ENCODE data around the gene SALL4. TPM values are rescaled to one million over a fixed set of nuclear protein-coding genes. Genes with fewer than 3 reads are reported as not detected.
"Not testable (repeated sequence)": the region's sequence is repeated elsewhere in the genome, so short reads cannot be mapped to it uniquely, and the experiment has no call there.

The SALL4 gene
- total RNA-seq, 4 donors from 2014 or later = 0.13 to 0.34 (median 0.21) TPM; not detected in 1

DNA sequence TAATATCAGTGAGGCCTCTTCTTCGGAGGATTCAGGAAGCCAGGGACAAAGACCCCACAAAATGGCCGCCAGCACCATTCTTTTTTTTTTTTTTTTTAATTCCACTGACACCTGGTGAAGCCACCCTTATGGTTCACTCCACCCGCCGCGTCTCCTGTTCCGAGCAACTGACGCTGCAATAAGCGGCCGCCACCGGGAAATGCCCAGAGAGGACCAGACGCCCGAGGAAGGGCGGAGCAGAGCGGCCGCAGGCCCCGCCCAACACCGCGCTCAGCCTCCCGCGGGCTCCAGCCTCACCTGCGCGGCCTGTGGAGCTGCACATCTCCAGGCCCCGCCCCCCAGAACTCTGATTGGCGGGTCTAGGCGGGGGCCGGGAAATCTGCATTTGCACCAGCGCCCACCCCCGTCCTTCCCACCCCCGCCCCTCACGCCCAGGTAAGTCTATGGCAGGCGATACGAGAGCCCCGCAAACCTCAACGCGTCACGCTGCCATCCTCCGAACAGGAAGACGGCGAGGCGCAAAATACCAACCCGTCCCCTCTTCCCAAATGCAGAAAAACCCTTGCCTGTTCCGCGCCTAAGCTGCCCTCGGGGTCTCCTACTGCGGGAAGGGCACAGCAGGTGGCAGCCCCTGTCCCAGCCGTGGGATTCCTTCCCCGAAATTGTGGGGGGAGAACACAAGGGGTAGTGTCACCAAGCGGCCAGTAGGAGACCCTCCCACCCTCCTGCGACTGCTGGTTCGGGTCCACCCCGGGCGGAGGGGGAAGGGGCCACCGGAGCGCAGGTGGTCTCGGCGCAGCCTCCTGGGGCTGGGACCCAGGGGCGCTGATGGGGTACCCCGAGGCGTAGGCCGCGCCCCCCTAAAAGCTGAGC lies 35.1 kb downstream of the SALL4 start:
- TF ChIP-seq POLR2A (IDR thresholded peaks at IDR 0.05) = no peak
- TF ChIP-seq, protein P1, sequence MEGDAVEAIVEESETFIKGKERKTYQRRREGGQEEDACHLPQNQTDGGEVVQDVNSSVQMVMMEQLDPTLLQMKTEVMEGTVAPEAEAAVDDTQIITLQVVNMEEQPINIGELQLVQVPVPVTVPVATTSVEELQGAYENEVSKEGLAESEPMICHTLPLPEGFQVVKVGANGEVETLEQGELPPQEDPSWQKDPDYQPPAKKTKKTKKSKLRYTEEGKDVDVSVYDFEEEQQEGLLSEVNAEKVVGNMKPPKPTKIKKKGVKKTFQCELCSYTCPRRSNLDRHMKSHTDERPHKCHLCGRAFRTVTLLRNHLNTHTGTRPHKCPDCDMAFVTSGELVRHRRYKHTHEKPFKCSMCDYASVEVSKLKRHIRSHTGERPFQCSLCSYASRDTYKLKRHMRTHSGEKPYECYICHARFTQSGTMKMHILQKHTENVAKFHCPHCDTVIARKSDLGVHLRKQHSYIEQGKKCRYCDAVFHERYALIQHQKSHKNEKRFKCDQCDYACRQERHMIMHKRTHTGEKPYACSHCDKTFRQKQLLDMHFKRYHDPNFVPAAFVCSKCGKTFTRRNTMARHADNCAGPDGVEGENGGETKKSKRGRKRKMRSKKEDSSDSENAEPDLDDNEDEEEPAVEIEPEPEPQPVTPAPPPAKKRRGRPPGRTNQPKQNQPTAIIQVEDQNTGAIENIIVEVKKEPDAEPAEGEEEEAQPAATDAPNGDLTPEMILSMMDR (IDR thresholded peaks at IDR 0.05) = no peak
- peak overlapping the region; percentile 62 for H3K4me3 ChIP-seq (ENCODE audit: low read depth, poor library complexity, severe bottlenecking)
- DNase-seq (ENCODE audit: low spot score in 2 of 2) = peak; percentile 56 to 89
- intact Hi-C loops (cut with DNase I; ENCODE audit: low total_unique reads) = no loop called here
- WGBS, 2 donors = 1 to 2% methylated on average over 29 to 52 of the region's 61 CpGs

DNA sequence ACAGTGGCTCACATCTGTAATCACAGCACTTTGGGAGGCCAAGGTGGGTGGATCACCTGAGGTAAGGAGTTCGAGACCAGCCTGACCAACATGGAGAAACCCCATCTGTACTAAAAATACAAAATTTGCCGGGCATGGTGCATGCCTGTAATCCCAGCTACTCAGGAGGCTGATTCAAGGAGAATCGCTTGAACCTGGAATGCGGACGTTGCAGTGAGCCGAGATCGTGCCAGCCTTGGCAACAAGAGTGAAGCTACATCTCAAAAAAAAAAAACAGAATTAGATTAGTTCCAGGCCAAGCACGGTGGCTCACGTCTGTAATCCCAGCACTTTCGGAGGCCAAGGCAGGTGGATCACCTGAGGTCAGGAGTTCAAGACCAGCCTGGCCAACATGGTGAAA lies 36.9 kb downstream of the SALL4 start:
- DNase-seq (ENCODE audit: low spot score in 2 of 2); H3K4me3 ChIP-seq (ENCODE audit: low read depth, poor library complexity, severe bottlenecking); intact Hi-C loops (cut with DNase I; ENCODE audit: low total_unique reads): not testable (repeated sequence)
- 48 to 59% methylated on average over 10 of the region's 10 CpGs for WGBS, 2 donors

DNA sequence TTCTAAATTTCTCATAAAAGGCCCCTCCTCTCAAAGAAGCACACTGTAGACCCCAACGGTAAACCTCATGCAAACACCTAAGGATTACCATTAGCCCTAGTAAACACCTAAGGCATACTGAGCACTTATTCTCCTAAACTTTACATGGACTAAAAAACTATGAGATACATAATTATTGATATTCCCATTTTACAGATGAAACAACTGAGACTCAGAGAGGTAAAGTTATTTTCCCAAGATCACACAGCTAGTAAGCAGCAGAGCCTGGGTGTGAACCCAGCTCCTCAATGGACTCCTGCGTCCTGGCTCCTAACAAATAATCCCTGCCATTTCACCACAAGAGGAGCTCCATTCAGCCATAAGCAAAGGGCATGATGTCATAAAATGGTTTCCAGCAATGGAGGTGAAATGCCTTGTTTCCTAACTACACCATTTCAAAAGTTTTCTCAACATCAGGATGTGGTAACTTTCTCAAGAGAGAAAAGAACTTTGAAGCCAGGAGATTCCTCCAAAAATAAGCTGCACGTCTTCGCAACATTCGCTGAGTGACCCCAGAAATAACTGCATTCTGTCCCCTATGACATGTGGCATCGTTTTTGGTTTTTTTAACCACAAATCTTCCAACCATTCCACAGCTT lies 38.2 kb downstream of the SALL4 start:
- no peak overlapping the region for H3K4me3 ChIP-seq (ENCODE audit: low read depth, poor library complexity, severe bottlenecking)
- WGBS, 2 donors = 83 to 84% methylated on average over 6 of the region's 6 CpGs
- intact Hi-C loops (cut with DNase I; ENCODE audit: low total_unique reads) = no loop called here
- DNase-seq (ENCODE audit: low spot score in 2 of 2) = no peak
- no peak for TF ChIP-seq POLR2A (IDR thresholded peaks at IDR 0.05)
- TF ChIP-seq, protein P1 (IDR thresholded peaks at IDR 0.05) = no peak

DNA sequence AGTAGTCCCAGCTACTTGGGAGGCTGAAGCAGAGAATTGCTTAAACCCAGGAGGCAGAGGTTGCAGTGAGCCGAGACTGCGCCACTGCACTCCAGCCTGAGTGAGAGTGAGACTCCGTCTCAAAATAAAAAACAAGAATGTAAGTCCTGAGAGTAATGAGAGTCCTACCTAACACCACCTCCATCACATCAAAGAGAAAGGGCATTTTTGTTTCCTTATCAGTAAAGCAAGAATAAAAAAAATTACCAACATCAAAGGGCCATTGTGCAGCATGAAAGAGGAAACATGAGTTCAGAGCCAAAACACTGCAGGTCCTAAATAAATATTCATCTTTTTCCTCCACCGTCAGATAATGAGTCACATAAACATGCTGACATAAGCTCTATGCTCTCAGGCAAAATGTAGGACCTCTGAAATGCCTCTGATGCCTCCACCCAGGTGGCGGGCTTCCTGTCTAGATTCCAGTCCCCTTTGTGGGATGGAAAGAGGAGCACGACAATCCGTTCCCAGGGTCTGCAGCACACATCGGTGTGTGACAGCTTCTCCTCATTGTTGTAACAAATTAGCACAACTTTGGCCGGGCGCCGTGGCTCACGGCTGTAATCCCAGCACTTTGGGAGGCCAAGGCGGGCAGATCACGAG lies 41.3 kb downstream of the SALL4 start:
- TF ChIP-seq POLR2A (IDR thresholded peaks at IDR 0.05) = no peak
- TF ChIP-seq, protein P1 (IDR thresholded peaks at IDR 0.05) = no peak
- intact Hi-C loops (cut with DNase I; ENCODE audit: low total_unique reads) = no loop called here
- WGBS, 2 donors = 70 to 74% methylated on average over 13 of the region's 14 CpGs
- H3K4me3 ChIP-seq (ENCODE audit: low read depth, poor library complexity, severe bottlenecking) = no peak overlapping the region
- DNase-seq (ENCODE audit: low spot score in 2 of 2) = no peak

DNA sequence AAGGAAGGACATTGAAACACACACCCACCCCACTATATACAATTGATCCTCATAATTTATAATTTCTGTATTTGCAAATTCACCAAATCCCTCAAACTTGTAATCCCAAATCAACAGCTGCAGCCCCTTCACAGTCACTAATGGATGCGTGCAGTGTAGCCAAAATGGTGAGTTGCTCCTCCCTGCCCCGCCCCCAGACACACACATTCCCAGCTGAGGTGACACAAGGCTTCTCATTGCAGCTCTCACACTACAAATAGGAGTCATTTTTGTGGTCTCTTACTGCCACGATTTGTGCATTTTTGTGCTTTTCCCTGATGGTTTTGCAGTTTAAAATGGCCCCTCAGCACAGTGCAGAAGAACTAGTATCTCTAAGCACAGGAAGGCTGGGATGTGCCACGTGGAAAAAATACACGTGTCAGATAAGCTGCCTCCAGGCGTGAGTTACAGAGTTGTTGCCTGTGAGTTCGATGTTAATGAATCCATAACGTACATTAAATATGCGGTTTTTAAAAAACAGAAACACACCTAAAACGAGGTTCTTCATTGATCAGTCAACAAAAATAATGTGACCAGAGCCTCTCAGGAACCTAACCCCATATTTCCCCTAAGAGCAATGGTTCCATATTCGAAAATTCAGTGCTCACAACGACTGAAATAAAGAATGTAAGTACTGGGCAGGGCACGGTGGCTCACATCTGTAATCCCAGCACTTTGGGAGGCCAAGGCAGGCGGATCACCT lies 42.4 kb downstream of the SALL4 start:
- H3K4me3 ChIP-seq (ENCODE audit: low read depth, poor library complexity, severe bottlenecking) = no peak overlapping the region
- intact Hi-C loops (cut with DNase I; ENCODE audit: low total_unique reads) = no loop called here
- TF ChIP-seq, protein P1 (IDR thresholded peaks at IDR 0.05) = no peak
- no peak for TF ChIP-seq POLR2A (IDR thresholded peaks at IDR 0.05)

More for the DNA sequence above, 42.4 kb downstream of the SALL4 start:
- DNase-seq (ENCODE audit: low spot score in 2 of 2) = no peak
- WGBS, 2 donors = 79% methylated on average over 14 of the region's 14 CpGs
